Endothelial cell (in vitro differentiated cells): ENCODE results near the gene DIP2C. TPM values are rescaled to one million over a fixed set of nuclear protein-coding genes. Genes with fewer than 3 reads are reported as not detected.

Source experiments
- DNase-seq: peaks from one replicate; pipeline ENCODE4 v3.0.0; 2021; ENCODE audit warnings: low spot score
- H3K27ac Mint-ChIP-seq: one replicate; pipeline ENCODE4 v1.8.0; 2021; ENCODE audit warnings: mixed read lengths, inconsistent platforms; ENCODE audit not compliant: unreplicated experiment
- H3K27me3 Mint-ChIP-seq: one replicate; pipeline ENCODE4 v1.8.0; 2021; ENCODE audit warnings: mild to moderate bottlenecking, moderate library complexity, mixed read lengths, inconsistent platforms; ENCODE audit not compliant: unreplicated experiment
- H3K36me3 Mint-ChIP-seq: one replicate; pipeline ENCODE4 v1.8.0; 2021; ENCODE audit warnings: mild to moderate bottlenecking, low read depth, mixed read lengths, inconsistent platforms; ENCODE audit not compliant: unreplicated experiment
- H3K4me1 Mint-ChIP-seq: one replicate; pipeline ENCODE4 v1.8.0; 2021; ENCODE audit warnings: mild to moderate bottlenecking, mixed read lengths, inconsistent platforms; ENCODE audit not compliant: unreplicated experiment
- H3K4me3 Mint-ChIP-seq: one replicate; pipeline ENCODE4 v1.8.0; 2021; ENCODE audit warnings: mild to moderate bottlenecking, mixed read lengths, inconsistent platforms; ENCODE audit not compliant: unreplicated experiment
- H3K9me3 Mint-ChIP-seq: one replicate; pipeline ENCODE4 v1.8.0; 2021; ENCODE audit warnings: mixed read lengths, inconsistent platforms; ENCODE audit not compliant: unreplicated experiment
- total RNA-seq: library from RNA; stranded (reverse); fragmentation: NEBNext Ultra II Directional; extraction: Animal tissue kit (Norgen Biotek cat#: 25700); gene quantifications from one replicate; pipeline ENCODE4 v1.2.1, GENCODE V29; 2021; ENCODE audit not compliant: unreplicated experiment
- TF ChIP-seq, protein P1 (sequence below): fragments of 200-600 bp; sonication (generic); IDR thresholded peaks from one replicate; pipeline ENCODE4 v1.5.0; 2021; ENCODE audit warnings: antibody characterized with exemption; ENCODE audit not compliant: unreplicated experiment

DIP2C gene
- total RNA-seq, 1 donor from 2014 or later, result 13.1 TPM

DNA sequence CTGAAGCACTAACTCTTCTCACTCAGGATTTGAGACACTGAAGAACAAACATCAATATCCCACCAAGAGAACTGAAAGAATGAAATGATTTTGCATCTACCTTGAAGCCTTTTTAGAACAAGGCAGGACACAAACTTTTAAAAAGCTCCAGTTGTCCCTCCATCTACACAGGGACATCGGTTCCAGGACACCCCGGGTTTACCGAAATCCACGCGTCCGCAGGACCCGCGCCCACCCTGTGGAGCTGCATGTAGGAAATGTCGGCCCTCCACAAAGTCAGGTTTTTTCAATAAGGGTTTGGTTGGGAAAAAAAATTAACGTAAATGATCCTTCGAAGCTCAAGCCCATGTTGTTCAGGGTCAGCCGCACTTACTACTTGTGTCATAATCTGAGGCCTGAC is 94.0 kb downstream of the DIP2C start:
- Mint-ChIP-seq H3K4me1 (peaks cover 27% of the 10 kb centered on the region), H3K4me3 (no peak overlapping the region), H3K36me3 (no peaks in the 10 kb centered on the region), H3K27ac (no peak overlapping the region), H3K9me3 (no peaks in the 10 kb centered on the region), H3K27me3 (peaks cover 2% of the 10 kb centered on the region)
- TF ChIP-seq, protein P1, sequence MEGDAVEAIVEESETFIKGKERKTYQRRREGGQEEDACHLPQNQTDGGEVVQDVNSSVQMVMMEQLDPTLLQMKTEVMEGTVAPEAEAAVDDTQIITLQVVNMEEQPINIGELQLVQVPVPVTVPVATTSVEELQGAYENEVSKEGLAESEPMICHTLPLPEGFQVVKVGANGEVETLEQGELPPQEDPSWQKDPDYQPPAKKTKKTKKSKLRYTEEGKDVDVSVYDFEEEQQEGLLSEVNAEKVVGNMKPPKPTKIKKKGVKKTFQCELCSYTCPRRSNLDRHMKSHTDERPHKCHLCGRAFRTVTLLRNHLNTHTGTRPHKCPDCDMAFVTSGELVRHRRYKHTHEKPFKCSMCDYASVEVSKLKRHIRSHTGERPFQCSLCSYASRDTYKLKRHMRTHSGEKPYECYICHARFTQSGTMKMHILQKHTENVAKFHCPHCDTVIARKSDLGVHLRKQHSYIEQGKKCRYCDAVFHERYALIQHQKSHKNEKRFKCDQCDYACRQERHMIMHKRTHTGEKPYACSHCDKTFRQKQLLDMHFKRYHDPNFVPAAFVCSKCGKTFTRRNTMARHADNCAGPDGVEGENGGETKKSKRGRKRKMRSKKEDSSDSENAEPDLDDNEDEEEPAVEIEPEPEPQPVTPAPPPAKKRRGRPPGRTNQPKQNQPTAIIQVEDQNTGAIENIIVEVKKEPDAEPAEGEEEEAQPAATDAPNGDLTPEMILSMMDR, result no peak
- DNase-seq, result no peak

DNA sequence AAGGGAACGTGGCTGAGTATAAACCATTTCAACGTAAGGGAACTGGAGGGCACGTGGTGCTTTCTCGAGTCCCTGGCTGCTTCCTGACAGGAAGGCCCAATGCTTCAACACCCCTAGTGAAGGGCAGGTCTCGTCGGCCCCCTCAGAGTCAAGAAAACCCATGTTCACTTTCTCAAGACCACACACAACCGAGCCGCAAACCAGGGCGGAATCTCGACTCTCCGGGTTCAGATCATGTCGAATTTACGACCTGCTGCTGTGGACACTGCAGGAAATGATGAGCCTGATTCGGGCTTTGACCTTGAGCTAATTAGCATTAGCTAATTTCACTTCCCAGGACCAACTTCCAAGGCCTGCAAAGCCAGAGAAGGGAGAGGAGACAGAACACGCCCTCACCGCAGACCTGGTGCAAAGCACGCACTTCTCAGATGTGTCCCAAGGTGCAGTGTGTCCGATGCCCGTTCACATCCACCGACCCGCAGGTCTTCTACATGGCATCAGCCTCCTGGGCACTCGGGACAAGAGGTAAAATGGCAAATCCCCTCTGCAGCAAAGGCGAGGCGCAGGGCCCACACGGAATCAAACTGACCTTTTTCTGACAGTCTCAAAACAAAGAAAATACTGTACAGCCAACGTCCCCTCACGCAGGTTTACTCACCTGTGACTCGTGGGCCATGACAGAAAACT is 94.7 kb downstream of the DIP2C start:
- Mint-ChIP-seq H3K27ac (no peak overlapping the region), H3K9me3 (no peaks in the 10 kb centered on the region), H3K36me3 (no peaks in the 10 kb centered on the region), H3K4me3 (no peak overlapping the region), H3K27me3 (peaks cover 2% of the 10 kb centered on the region), H3K4me1 (peaks cover 27% of the 10 kb centered on the region)
- DNase-seq, result no peak
- TF ChIP-seq, protein P1, result no peak

DNA sequence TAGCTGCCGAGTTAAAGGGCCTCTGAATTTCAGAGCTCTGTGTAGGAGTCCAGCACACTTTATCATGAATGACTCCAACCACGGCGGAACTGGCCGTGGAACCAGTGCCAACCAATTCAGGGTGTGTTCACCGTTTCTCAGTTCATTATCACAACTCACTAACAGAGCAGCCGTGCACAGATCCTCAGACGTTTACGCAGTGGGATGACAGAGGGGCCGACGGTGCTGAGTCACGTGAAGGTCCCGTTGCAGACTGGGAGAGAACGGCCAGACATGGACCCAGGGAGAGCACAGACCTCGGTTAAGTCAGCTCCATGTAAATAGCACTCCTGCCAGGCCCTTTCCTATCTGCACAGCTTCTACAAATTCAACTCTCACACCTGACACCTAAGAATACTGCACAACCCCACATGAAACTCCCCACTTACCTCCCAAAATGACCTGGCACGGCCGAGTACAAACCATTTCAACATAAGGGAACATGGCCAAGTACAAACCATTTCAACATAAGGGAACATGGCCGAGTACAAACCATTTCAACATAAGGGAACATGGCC is 95.5 kb downstream of the DIP2C start:
- peaks cover 2% of the 10 kb centered on the region for H3K27me3 Mint-ChIP-seq
- no peak overlapping the region for H3K4me3 Mint-ChIP-seq
- H3K27ac Mint-ChIP-seq, result no peak overlapping the region
- H3K9me3 Mint-ChIP-seq, result no peaks in the 10 kb centered on the region
- H3K4me1 Mint-ChIP-seq, result peaks cover 23% of the 10 kb centered on the region
- DNase-seq, result no peak
- TF ChIP-seq, protein P1, result no peak
- H3K36me3 Mint-ChIP-seq, result no peaks in the 10 kb centered on the region

DNA sequence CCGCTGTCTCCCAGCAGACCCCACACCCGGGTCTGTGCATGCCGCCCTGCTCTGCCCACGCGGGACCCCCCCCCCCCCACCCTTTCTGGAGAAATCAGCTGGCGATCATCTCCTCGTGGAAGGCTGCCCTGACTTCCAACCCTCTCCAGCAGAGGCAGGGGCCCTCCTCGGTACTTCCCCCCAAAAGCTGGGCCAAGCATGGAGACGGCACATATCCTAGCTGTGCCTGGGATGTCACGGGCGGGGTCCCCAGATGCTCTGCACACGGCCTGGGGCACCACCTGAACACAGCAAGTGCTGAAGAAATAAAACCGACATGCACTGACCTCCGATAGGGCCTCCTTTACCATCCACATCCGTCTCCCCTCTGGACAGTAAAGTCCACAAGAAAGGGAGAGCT is 96.0 kb downstream of the DIP2C start:
- no peak overlapping the region for H3K27ac Mint-ChIP-seq
- TF ChIP-seq, protein P1, result no peak
- H3K4me1 Mint-ChIP-seq, result peaks cover 18% of the 10 kb centered on the region
- DNase-seq, result no peak
- H3K9me3 Mint-ChIP-seq, result no peaks in the 10 kb centered on the region
- no peak overlapping the region for H3K4me3 Mint-ChIP-seq
- H3K27me3 Mint-ChIP-seq, result peaks cover 2% of the 10 kb centered on the region
- no peaks in the 10 kb centered on the region for H3K36me3 Mint-ChIP-seq

DNA sequence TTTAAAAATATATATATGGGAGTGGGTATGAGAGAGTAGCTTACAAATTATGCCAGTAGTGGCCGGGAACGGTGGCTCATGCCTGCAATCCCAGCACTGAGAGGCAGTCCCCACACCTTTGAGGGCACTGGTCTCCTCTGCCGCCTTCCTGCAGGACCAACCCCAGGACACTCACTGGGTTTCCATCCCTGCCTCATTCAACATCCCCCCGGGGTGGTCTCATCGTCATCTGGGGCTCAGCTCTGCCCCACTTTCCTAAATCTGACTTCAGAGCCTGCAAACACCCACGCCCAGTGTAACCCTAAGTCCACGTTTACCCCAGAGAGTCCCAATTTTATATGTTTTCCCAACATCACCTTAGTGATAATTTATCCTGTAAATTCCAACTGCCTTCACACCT is 96.5 kb downstream of the DIP2C start:
- DNase-seq, result no peak
- Mint-ChIP-seq H3K27me3 (peaks cover 2% of the 10 kb centered on the region), H3K36me3 (no peaks in the 10 kb centered on the region), H3K4me3 (no peak overlapping the region), H3K4me1 (peaks cover 15% of the 10 kb centered on the region), H3K27ac (peak overlapping the region; percentile 50), H3K9me3 (no peaks in the 10 kb centered on the region)
- TF ChIP-seq, protein P1, result no peak
